ENCODE measurements around the gene MIAT.
A peak's percentile ranks its signal among the peaks of the same experiment; 100 is the strongest.
"Not testable (repeated sequence)": the region's sequence is repeated elsewhere in the genome, so short reads cannot be mapped to it uniquely, and the experiment has no call there.

Gene MIAT

DNA sequence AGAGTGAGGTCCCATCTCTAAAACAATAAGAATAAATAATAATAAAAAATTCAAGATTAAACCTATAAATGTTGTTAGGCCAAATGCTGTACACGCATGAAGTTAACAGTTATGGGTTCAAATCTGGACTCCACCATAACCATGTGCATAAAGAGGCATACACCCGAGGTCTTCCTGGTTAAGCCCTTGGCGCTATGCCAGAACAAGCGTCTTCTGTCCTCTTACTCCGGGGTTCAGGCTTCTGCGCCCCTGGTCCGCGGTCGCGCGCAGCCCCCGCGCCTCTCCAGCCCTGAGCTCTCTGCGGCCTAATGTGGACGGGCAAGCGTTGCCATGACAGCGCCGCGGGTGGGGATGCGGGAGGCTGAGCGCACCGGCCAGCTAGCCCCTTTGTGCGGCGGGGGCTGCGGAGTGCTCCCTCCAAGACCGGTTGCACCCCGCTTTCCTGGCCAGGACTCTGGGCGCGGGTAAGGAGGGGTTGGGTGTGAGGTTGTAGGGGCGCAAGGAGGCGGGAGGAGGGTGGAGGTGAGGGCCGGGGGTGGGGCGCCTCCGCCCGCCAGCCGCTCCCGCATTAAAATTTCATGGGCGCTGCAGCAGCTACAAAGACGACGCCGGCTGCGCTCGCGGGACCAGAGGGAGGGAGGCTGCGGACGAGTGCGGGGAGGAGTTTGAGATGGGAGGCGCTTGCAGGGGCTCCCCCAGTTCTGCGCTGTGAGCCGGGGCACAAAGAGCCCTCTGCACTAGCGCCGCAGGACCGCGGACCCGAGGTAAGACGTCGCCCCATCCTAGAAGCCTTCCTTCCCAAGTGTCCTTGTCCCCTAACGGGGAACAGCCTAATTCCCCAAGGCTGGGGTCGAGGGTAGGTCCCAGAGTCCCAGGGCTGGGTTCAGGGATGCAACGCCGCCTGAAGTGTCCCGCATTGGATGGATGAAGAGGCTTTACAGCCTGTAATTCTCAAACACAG is at the start of gene MIAT:
Gene MIAT (plus strand): TSS at position 698 of the 961 bp plus-strand sequence.
- peak in 1 of 3 donors; percentile 40 for DNase-seq (ENCODE audit: low read depth in 3 of 3, low spot score in 1 of 3)

DNA sequence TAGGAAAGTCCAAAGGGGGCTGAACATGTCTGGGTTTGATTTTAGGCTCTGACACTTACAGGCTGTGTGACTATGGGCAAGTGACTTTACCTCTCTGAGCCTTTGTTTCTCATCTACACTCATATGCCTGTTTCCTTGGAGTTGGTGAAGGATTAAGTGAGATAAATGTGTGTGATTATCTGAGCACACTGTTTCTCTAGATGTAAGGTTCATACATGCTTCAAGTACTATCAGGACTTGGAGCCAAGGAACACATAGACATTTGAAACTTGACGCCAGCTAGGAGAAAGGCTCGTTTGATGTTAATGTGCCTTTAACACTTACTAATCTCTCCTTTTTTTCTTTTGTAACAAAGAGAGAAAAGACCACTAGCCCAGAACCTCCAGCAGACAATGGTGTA is 49.3 kb upstream of the MIAT start:
- DNase-seq (ENCODE audit: low read depth in 3 of 3, low spot score in 1 of 3), result no peak

DNA sequence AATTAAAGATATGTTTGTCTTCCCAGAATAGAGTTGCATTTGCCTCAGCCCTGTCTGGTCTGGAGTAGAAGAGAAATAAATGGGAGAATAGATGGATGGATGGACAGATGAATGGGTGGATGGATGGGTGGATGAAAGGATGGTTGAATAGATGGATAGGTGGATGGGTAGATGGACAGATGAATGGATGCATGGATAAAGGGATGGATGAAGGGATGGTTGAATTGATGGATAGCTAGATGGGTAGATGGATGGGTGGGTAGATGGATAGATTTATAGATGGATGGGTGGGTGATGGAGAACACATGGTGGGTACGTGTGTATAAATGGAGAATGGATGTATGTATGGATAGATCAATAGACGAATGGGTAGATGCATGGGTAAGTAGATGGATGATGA is 48.1 kb upstream of the MIAT start:
- no peak for DNase-seq (ENCODE audit: low read depth in 3 of 3, low spot score in 1 of 3)

DNA sequence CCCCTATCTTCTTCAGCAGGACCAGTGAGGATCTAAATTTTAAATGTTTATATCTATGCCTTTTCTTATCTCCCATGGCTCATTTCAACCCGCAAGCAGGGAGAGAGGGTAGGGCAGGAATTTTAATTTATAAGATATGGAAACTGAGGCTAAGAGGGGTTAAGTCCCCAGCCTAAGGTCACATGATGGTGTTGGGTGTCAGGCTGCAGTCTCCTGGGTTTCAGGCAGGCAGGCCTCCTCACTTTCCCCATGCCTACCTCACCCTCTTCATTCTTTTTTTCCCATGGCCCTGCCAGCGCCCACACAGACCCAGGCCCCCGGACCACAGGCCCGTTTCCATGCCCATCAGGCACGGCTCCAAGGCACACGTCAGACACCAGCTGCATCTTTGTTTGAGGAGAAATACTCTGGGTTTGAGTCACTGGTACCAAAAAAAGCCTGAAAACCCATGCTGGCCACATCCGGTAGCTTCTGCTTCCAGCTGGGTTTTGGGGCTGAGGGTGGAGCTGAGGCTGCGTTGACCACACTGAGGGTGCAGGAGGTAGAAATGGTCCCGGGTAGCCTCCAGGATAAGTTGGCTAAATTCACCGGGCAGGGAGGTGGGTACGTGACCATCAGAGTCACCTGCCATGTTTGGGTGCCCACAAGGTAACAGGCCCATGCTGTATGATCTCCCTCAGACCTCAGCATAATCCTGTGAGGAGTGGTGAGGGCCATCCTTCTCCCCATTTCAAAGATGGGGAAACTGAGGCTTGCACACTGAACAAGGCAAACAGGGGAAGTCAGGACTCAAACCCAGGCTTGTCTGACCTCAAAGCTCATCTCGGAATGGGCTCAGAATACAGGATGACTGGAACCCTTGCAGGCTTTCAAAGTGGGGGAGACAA is 47.1 kb upstream of the MIAT start:
- DNase-seq (ENCODE audit: low read depth in 3 of 3, low spot score in 1 of 3), result no peak

DNA sequence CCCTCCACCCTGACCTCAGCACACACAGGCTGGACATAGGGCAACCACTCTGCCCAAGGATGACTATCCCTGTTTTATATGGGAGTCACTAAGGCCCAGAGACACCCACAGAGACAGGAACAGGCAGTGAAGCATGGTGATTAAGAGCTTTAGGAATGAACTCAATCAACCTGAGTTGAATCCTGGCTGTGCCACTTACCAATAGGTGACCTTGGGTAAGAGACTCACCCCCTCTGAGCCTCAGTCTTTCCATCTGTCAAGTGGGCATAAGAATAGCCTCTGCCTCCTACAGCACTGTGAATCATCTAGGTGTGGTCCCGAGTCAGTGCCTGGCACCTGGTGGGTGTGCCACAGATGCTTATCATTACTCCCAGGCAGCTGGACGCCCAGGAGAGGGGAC is 46.4 kb upstream of the MIAT start:
- no peak for DNase-seq (ENCODE audit: low read depth in 3 of 3, low spot score in 1 of 3)

DNA sequence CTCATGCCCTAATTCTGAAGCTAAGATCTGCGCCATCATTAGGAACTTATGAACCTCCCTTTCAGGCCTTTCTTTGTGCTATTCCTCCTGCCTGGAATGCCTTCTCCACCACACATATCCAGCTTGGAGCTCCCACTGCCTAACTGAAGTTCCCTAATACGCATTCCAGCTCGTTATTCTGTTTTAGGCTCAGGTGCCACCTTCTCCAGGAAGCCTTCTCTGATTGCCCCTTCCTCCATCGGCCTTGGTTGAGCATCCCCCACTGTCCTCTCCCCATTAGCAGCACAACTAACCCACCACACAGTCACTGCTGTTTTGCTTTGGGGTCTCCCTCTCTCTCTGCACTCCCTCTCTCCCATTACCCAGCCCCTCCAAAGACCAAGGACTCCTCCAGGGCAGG is 44.7 kb upstream of the MIAT start:
- DNase-seq (ENCODE audit: low read depth in 3 of 3, low spot score in 1 of 3), result no peak

DNA sequence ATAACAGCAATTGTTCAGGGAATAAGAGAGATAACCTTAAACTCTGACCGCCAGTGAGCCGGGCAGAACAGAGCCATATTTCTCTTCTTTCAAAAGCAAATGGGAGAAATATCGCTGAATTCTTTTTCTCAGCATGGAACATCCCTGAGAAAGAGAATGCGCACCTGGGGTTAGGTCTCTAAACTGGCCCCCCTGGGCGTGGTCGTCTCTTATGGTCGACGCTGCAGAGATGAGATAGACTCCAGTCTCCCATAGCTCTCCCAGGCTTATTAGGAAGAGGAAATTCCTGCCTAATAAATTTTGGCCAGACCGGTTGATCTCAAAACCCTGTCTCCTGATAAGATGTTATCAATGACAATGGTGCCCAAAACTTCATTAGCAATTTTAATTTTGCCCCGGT is 43.6 kb upstream of the MIAT start:
- not testable (repeated sequence) for DNase-seq (ENCODE audit: low read depth in 3 of 3, low spot score in 1 of 3)

DNA sequence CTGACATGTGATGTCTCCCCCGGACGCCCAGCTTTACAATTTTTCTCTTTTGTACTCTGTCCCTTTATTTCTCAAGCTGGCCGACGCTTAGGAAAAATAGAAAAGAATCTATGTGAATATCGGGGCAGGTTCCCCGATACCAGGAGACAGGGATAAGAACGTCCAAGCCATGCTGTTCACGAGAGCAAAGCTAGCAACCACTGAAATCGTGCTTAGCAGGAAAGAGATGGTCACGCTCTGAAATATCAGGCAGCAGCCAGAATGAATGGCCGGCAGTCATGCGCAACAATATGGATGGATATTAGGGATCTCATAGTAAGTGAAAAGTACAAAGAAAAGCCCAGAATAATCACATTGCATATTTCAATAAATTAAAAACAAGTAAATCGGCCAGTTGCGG is 43.1 kb upstream of the MIAT start:
- DNase-seq (ENCODE audit: low read depth in 3 of 3, low spot score in 1 of 3), result no peak

DNA sequence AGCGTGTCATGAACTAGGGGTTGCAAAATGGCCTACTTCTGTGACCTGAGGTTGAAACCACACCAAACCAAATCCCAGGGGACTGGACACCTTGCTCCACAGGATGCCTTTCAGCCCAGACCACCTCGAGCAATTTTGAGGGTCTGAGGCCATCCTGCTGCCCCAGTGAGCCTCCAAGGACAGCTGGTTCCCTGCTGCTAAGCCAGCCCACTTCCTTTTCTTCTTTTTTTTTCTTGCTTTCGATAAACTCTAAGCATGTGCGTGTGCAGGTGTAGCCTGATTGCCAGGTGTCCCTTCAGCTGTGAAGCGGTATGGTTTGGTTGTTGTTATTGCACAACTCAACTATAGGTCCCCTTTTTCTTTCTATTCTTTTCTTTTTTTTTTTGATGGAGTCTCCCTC is 42.2 kb upstream of the MIAT start:
- DNase-seq (ENCODE audit: low read depth in 3 of 3, low spot score in 1 of 3), result no peak

DNA sequence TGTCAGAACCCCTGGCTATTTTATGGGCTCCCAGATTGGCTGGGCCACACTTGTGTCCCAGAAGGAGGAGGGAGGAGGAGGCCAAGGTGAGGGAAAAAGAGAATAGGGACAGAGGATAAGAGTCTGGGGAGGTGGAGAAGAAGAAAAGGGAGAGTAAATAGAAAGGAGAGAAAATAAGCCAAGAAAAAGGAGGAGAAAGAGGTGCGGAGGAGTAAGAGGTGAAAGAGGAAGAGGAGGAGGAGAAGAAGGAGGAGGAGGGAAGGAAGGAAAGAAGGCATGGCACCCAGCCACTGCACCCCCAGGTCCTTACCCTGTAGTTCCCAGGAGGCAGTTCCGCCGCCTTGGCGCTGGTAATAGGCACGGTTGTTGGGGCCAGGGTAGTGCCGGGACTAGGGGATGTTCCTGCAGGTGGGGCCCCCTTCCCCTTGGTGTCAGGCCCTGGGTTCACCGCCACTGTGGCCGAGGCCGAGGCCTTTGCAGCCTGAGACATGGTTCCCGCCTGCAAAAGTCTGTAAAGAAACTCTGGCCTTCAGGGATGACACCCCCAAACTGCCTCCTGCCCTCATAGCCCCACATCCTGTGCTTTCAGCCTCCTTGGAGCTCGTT is 41.5 kb upstream of the MIAT start:
- no peak for DNase-seq (ENCODE audit: low read depth in 3 of 3, low spot score in 1 of 3)

DNA sequence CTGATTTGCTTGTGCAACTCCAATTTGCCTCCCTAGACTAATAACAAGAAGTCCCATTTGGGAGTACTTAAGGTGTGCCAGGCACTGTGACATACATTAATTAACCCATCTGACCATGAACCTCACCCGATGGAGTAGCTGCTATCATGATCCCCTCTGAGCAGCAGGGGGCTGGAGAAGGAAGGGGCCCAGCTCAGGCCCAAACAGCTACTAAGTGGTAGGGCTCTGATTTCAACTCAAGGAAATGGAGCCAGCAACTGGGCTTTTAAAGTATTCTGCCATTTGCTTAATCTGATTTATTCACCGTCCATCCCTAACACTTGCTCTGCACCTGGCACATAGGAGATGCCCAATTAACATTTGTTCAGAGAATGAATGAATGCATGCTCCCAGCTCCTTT is 40.7 kb upstream of the MIAT start:
- no peak for DNase-seq (ENCODE audit: low read depth in 3 of 3, low spot score in 1 of 3)

DNA sequence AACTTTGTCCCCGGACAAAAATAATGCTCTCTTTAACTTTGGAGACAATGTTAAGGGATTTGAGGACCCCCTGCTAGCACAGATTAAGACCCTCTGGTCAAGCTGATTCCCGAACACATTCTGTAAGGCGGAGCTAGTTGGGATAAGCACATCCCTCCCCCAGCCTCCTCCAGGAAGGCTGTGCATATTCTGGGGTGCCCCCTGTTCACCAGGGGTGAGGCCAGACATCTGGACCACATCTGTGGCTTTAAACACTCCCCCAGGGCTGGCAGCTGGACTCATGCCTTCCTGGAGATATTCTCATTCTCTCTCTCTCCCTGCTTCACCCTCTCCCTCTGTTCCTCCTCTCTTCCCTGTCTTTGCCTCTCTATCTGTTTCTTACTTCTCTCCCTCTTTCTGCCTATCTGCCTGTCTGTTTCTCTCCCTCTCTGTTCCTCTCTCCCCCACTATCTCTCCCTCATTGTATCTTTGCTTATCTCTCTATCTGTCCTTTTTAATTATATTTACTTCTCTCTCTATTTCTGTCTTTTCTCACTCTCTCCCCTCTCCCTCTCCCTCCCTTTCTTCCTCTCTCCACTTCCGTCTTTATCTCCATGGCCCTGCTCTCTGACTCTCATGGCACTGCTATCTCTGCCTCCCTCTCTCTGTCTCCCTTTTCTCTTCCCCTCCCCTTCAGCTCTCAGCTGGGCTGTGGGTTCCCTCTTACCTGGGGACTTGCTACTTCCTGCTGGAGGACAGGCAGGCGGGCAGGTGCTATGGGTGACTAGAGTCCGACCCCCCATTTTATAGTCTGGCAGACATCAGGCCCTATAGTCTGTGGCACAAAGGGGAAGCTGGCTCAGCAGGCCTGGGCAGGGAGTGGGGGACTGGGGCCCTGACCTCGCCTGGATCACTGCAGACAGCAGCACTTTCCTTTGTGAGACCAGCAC is 39.9 kb upstream of the MIAT start, which contains the start of gene CRYBB1:
Gene CRYBB1 (minus strand): TSS at position 757 of the 929 bp plus-strand sequence. CDS start 1,708 bp downstream, outside the sequence.
- no peak for DNase-seq (ENCODE audit: low read depth in 3 of 3, low spot score in 1 of 3)

DNA sequence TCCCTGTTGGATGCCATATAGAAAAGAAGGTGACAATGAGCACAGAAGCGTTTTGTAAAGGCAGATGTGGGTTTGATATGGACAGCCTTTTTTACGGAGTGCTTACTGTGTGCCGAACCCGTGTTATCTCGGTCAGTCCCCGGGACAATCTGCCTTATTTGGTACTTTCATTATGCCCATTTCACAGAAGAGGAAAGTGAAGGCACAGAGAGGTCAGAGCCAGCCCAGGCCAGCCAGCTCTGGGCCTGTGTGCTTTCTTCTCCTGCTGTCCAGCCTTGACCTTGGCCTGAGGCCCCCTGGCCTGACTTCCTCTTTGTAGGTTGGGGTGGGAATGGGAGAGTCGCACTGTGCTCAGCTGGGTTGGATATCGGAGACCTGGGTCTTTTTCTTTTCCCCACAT is 38.9 kb upstream of the MIAT start:
- no peak for DNase-seq (ENCODE audit: low read depth in 3 of 3, low spot score in 1 of 3)

DNA sequence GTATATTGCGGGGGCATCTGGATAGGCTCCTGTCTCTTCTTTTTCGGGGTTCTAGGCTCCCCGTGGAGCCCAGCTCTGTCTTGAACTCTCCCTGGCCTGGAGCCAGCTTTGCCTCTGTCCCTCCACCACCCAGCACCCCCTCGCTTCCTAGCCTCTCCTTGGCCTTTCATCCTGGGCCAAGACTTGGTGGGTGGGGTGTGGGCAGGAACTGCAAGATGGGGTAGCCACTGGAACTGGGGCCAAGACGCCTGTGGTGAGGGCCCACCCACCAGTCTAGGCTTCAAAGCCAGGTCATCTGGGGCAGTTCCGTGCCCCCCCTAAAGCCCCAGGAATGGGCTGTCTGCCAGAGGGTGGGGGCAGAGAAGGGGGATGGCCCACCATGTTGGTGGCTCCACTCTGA is 37.9 kb upstream of the MIAT start:
- DNase-seq (ENCODE audit: low read depth in 3 of 3, low spot score in 1 of 3), result no peak

DNA sequence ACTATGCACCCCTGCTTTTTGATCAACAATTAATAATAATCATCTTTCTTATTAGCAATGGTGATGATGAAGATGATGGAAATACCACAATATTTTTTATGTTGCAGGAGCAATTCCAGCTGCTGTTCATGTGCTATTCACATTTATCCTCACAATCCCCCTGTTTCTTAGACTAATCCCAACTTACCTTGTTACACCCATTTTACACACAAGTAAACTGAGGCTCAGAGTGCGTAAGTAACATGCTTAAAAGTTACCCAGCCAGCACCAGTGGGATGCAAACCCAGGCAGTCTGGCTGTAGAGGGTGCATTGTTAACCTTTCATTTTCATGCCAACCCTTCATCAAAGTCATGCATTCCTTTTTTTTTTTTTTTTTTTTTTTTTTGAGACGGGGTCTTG is 37.2 kb upstream of the MIAT start:
- no peak for DNase-seq (ENCODE audit: low read depth in 3 of 3, low spot score in 1 of 3)

DNA sequence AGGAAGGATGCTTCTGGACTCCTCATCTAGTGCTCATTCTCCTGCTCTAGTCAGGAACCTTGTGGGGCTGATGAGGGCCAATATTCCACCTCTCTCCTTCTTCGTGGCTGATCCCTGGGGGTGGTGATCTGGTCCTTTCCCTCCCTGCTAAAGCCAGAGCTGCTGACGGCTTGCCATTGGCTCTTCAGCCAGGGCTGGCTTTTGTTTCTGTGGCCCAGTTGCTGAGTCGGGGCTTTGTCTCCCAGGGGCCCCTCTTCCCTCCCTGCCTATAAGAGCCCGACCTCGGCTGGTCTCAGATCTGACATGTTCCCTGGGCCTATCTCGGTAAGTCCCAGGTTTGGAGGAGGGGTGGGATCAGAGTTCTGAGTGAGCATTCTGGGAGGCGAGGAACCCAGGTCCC is 35.7 kb upstream of the MIAT start, which contains the start of gene CRYBA4:
Gene CRYBA4 (plus strand): TSS at position 301 of the 400 bp plus-strand sequence. CDS start 634 bp downstream, outside the sequence.
- no peak for DNase-seq (ENCODE audit: low read depth in 3 of 3, low spot score in 1 of 3)

DNA sequence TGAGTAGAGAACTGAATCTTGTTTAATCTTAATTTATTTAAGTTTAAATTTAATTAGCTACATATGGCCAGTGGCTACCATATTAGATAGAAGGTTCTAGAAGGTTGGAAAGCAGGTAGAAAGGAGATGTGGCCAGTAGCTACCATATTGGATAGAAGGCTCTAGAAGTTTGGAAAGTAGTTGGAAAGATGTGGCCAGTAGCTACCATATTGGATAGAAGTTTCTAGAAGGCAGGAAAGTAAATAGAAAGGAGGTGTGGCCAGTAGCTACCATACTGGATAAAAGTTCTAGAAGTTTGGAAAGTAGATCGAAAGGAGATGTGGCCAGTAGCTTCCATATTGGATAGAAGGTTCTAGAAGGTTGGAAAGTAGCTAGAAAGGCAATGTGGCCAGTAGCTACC is 33.4 kb upstream of the MIAT start:
- no peak for DNase-seq (ENCODE audit: low read depth in 3 of 3, low spot score in 1 of 3)

DNA sequence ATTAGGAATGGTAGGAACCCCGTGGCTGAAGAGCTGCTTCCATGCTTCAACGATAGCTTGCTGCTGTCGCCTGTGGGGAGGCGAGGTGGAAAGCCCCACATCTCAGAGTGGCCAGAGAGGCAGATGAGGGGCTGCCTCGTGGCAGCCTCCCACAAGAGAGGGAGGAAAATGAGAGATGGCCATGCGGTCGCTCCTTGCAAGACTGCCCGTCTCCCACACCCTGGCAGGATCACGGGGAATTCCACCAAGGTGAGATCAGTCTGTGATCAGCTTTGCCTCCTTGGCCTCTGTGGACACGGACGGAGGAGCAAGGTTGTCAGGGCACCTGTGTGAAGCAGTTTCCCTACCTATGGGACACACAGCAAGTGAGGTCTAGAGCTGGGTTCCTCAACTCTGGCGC is 32.6 kb upstream of the MIAT start:
- DNase-seq (ENCODE audit: low read depth in 3 of 3, low spot score in 1 of 3), result no peak

DNA sequence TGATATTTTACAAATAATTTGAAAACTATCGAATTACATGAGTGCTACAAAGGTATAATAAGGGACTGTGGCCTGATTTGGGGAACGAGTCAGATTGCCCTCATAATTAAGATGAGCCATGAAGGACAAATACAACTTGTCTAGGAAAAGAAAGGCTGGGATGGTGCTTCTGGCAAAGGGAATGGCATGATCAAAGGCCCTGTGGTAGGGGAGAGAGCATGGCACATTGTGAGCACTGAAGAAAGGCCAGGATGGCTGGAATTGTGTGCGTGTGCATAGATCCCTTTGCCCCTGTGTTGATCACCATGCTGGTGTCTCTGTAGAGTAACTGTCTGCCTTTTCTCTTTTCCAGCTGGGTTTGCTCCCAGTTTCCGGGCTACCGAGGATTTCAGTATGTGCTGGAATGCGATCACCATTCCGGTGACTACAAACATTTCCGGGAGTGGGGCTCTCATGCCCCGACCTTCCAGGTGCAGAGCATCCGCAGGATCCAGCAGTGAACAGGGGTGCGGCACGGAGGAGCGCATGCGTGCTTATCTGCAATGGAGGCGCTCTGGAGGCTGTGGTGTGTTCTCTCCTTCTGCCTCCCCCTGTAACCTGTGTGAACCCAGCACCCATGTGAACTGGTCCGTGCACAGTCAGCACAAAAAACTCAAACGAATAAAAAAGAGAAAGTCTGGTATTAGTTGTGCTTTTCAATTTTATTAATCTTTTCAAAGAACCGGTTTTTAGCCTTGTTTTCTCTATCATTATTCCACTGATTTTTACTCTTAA is 27.2 kb upstream of the MIAT start:
- DNase-seq (ENCODE audit: low read depth in 3 of 3, low spot score in 1 of 3), result no peak

DNA sequence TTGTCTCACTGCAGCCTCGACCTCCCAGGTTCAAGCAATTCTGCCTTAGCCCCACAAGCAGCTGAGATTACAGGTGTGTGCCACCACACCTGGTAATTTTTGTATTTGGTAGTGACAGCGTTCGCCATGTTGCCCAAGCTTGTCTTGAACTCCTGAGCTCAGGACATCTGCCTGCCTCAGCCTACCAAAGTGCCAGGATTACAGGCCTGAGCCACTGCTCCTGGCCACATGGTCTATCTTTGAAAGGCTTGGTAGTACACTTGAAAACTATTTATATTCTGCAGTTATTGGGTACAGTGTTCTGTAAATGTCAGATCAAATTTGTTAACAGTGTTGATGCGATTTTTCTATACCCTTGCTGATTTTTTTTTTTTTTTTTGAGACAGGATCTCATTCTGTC is 26.1 kb upstream of the MIAT start:
- DNase-seq (ENCODE audit: low read depth in 3 of 3, low spot score in 1 of 3), result no peak

Measured in stimulated activated CD4-positive, alpha-beta T cell treated with anti-CD3 and anti-CD28 coated beads, TNF-alpha, amount 100 ng/mL, for 1 hour (primary cell).